HG03175 (cell line): ENCODE measurements around the gene FTO.
"Not testable (repeated sequence)": the region's sequence is repeated elsewhere in the genome, so short reads cannot be mapped to it uniquely, and the experiment has no call there.

Experiments used
- ATAC-seq: cut with Tn5 transposase; IDR thresholded peaks from one replicate; pipeline ENCODE4 v1.9.1; 2021; ENCODE audit warnings: mild to moderate bottlenecking, moderate library complexity; ENCODE audit not compliant: unreplicated experiment

FTO gene

DNA sequence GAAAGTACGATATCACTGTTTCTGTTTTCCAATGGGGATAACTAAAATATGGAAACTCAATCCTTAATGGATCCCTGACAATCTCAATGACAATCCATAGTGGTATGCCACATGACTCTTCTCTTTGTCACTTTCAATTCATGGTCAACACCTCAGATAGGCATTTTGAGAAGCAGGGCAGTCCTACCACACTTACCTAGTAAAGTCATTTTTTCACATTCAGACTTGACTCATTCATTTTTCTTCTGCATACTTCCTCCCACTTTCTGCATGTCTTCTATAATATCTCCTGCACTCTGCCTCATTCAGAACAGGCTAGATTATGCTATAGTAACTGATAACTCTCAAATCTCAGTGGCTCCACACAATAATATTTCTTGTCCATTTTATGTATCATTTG lies 117.5 kb downstream of the FTO start:
- ATAC-seq, result no peak

- no peak for ATAC-seq
Observed at GRCh38 chr16:53821957-53822625, 118.1 kb downstream of the FTO start.

DNA sequence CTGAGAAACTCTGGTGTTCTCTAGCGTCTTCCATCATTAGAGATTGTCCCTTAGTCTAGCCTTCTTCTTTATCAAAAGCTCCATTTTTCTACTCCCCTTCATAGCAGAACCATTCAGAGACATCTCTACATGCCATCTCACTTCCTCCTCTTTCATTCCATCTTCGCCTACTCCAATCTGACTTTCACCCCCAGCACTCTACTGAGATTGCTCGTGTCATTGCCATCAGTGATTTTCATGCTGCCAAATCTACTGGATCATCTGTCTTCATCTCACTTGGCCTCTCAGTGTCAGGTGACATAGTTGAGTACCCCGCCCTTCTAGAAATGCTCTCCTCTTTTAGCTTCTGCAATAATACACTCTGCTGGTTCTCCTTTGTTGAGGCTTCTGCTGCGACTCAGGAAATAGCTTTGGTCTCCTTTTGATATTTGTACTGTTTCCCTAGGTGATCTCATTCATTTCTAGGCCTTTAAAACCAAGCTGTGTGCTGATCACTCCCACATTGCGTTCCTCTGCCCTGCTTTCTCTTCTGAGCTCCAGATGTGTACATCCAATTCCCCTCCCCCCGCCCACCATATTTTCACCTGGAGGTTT lies 119.1 kb downstream of the FTO start:
- no peak for ATAC-seq

GRCh38 chr16:53826658-53827057 lies 122.7 kb downstream of the FTO start:
- no peak for ATAC-seq

- ATAC-seq, result no peak
Observed at GRCh38 chr16:53827741-53828140, 123.8 kb downstream of the FTO start.

GRCh38 chr16:53829186-53829747 lies 125.3 kb downstream of the FTO start:
- no peak for ATAC-seq

- ATAC-seq, result no peak
Observed at GRCh38 chr16:53832896-53833544, 129.1 kb downstream of the FTO start.

- ATAC-seq, result no peak
Observed at GRCh38 chr16:53836142-53836541, 132.2 kb downstream of the FTO start.

- ATAC-seq, result no peak
Observed at GRCh38 chr16:53836680-53837079, 132.7 kb downstream of the FTO start.

DNA sequence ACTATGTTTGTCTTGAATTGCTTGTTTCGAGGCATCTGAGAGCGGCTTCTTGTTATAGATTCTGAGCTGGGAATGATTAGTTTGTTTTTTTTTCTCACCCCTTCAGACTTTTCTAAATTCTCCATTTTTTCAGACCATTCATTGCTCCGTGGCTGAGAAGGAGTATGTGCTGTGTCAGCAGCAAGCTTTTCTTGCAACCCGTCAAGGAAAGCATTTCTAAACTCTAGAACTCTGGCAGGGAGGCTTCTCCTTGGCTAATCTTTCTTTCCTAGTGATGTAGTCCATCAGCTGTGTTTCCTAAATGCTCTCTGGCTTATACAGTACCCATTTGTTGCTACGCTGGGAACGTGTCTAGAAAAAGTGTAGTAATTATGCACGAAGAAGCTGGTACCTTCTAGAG lies 133.5 kb downstream of the FTO start:
- no peak for ATAC-seq

DNA sequence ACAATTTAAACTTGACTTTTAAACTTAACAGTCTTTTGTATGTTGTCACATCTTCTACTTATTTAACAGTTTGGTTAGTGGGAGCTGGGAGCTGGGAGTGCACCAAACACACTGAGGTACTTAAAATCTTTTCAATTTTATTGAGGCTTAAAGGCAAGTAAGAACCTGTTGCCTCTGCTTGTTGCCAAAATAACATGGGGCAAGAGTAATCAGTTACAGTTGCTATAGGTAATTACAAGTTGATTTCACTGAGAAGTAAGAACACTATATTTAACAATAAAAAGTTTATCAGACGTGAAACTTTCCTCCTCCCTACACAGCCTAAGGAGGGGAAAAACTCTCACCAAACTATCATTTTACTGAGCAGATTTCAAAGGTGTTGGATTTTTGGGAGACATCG lies 135.2 kb downstream of the FTO start:
- no peak for ATAC-seq

DNA sequence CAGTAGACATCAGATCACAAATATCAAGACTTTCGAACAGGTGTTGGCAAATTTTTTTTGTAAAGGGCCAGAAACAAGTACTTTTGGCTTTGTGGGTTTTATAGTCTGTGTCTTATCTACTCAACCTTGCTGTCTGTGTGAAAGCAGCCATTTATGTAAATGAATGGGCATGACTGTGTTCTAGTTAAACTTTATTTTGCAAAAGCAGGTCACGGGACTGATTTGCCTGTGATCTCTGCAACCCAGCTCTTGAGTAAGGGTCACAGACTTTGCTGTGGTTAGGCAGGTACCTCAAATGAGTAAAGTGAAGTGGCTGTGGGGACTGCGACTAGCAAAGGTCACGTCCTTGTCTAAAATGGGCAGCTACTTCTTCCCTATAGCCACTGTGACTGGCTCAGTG lies 136.5 kb downstream of the FTO start:
- no peak for ATAC-seq

DNA sequence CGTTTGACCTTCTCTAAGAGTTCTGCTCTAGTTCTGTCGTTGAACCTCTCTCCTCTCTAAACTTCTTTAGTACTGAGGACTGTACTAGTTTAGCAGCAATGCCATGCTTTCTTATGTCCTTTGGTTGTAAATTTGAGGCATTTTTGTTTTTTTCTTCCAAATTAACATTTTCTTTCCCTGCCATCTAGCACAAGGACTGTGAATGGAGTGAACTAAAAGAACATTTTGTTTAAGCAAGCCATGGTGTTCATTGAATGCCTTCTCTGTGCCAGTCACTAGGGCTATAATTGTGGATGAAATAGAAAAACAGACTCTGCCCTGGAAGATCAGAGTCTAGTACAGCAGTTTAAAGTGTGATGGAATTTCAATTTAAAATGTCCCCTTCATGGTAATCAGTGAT lies 137.9 kb downstream of the FTO start:
- no peak for ATAC-seq

GRCh38 chr16:53843084-53843483 lies 139.1 kb downstream of the FTO start:
- ATAC-seq, result no peak

DNA sequence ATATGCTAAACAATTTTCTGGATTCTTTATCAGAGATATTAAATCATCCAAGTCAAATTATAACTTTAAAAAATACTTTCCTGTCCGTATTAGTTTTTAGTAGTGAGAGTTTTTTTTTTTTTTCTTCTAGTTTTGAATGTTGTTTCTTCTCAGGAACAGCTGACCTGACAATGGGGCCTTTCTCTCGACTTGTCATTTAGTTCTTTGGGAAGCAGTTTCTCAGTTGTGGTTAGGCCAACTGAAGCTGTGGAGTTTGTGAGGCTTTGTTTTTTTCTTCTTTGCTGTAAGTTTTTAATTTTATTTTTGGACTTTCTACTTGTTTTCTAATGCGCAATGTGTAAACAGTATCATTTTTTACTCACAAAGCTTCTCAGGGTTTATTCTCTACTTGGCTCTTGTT lies 140.8 kb downstream of the FTO start:
- no peak for ATAC-seq

DNA sequence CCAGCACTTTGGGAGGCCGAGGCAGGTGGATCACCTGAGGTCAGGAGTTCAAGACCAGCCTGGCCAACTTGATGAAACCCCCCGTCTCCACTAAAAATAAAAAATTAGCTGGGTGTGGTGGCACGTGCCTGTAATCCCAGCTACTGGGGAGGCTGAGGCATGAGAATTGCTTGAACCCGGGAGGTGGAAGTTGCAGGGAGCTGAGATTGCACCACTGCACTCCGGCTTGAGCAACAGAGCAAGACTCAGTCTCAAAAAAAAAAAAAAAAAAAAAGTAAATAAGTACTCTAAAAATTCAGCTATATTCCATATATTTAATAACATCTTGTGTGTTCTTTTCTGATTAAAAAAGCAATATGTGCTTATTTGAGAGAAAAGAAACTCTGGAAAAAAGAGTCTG lies 142.6 kb downstream of the FTO start:
- not testable (repeated sequence) for ATAC-seq

- no peak for ATAC-seq
Observed at GRCh38 chr16:53846971-53847370, 143.0 kb downstream of the FTO start.

GRCh38 chr16:53848277-53848942 lies 144.5 kb downstream of the FTO start:
- no peak for ATAC-seq

DNA sequence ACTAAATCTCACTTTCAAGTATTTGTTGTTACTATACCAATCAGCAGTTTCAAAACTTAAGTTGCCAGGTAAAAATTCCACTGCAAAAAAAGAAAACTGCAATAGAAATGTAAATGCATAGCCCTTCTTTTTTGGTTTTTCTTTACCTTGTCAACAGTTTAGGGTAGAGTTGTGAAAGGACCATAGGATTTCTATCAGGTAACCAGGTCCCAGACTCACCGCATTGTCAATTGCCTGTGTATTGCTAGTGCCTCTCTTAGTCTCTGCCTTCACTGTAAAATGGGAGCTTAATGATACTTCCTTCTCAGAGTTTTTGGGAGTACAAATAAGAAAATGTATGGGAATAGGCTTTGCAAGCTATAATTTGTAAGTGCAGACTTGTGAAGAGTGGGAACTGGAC lies 145.0 kb downstream of the FTO start:
- no peak for ATAC-seq

DNA sequence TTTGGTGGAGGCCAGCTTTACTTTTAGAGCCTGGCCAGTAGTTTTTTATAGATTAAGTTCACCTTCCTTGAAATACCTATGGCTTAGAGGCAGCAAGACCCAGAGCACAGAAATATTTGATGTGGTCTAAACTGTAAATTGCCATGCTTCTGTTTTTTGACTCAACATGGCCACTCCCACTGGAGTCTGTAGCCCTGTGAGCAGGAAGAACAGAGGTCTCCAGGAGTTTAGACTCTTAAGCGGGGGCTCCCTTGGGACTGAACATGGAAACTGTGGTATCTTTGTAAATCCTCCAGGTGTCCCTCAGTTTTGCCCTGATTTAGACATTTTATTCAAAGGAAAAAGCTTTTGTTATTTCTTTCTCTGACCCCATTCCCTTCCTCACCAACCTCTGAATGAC lies 145.6 kb downstream of the FTO start:
- ATAC-seq, result no peak

DNA sequence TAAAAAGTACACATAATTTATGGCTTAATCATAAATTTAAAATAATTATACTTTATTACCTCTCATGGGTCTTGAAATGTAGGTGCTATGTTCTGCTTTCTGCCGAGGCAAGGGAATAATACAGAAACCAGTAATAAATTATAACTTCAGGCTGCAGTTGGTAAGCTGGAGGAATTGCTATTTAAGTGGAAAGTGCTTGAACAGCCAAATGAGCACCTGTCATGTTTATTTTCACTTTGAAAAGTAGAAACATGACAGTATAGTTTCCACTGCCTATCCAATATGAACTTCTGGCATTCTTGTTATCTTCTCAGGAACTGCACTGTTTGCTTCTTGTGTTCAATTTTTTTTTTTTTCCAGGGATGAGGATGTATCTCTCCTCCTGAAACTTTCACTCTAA lies 146.0 kb downstream of the FTO start:
- no peak for ATAC-seq

DNA sequence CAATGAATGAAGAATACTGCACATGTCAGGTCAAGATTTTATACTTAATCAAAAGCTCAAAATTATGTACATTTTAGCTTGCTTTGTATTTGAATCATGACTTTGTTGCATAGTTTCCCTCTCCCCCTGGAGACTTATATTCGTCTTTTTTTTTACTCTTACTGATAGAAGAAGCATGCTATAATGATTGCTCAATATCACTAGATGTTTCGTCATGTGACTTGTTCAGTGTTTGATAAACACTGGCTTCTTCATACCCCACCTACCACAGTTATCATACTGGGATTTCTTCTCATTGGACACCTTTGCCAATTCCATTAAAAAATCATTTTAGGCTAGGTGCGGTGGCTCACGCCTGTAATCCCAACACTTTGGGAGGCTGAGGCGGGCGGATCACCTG lies 148.7 kb downstream of the FTO start:
- ATAC-seq, result no peak
